ENCODE measurements around the gene OR6C65. TPM values are rescaled to one million over a fixed set of nuclear protein-coding genes. Genes with fewer than 3 reads are reported as not detected.

Gene OR6C65
- total RNA-seq, 1 donor from 2014 or later, result not detected

GRCh38 chr12:55443776-55444175 lies 43.4 kb downstream of the OR6C65 start, which contains the start of gene OR6C2:
Gene OR6C2, plus strand, starts transcription at chr12:55444076. Its CDS starts 8,138 bp downstream, at chr12:55452214.
- no peaks in the 10 kb centered on the region for H3K4me1 Mint-ChIP-seq (ENCODE audit: low read depth)
- DNase-seq (ENCODE audit: low spot score), result no peak
- H3K27me3 Mint-ChIP-seq (ENCODE audit: low read depth), result peaks cover 3% of the 10 kb centered on the region
- no peaks in the 10 kb centered on the region for H3K36me3 Mint-ChIP-seq (ENCODE audit: low read depth)
- no peak within 1 kb of the TSS for H3K27ac Mint-ChIP-seq (ENCODE audit: unreplicated experiment)
- H3K9me3 Mint-ChIP-seq (ENCODE audit: low read depth), result peaks cover 20% of the 10 kb centered on the region
- no peak within 1 kb of the TSS for H3K4me3 Mint-ChIP-seq (ENCODE audit: unreplicated experiment)
- TF ChIP-seq, protein P1, sequence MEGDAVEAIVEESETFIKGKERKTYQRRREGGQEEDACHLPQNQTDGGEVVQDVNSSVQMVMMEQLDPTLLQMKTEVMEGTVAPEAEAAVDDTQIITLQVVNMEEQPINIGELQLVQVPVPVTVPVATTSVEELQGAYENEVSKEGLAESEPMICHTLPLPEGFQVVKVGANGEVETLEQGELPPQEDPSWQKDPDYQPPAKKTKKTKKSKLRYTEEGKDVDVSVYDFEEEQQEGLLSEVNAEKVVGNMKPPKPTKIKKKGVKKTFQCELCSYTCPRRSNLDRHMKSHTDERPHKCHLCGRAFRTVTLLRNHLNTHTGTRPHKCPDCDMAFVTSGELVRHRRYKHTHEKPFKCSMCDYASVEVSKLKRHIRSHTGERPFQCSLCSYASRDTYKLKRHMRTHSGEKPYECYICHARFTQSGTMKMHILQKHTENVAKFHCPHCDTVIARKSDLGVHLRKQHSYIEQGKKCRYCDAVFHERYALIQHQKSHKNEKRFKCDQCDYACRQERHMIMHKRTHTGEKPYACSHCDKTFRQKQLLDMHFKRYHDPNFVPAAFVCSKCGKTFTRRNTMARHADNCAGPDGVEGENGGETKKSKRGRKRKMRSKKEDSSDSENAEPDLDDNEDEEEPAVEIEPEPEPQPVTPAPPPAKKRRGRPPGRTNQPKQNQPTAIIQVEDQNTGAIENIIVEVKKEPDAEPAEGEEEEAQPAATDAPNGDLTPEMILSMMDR (IDR thresholded peaks at IDR 0.05), result no peak

DNA sequence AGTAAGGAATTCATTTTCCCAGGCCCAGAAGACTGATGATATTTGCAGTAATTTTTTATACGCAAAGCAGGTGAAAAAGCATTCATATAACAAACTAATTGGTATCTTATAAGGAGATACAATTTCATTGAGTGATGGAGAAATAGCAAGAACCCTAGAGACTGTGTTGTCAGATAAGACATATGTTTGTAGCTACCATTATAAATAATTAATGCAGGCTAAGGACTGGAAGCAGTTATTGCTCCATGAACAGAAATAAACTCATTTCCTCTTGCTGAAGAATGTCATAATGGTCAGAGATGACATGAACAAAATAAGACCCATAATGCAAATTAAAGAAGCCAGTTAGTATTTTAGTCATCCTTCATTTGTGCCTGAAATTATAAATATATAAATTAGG lies 45.0 kb downstream of the OR6C65 start:
- DNase-seq (ENCODE audit: low spot score), result no peak
- Mint-ChIP-seq H3K4me3 (ENCODE audit: unreplicated experiment) (no peak overlapping the region), H3K27ac (ENCODE audit: unreplicated experiment) (no peak overlapping the region), H3K4me1 (ENCODE audit: low read depth) (no peaks in the 10 kb centered on the region), H3K27me3 (ENCODE audit: low read depth) (peaks cover 3% of the 10 kb centered on the region), H3K9me3 (ENCODE audit: low read depth) (peaks cover 13% of the 10 kb centered on the region), H3K36me3 (ENCODE audit: low read depth) (no peaks in the 10 kb centered on the region)
- TF ChIP-seq, protein P1 (IDR thresholded peaks at IDR 0.05), result no peak

DNA sequence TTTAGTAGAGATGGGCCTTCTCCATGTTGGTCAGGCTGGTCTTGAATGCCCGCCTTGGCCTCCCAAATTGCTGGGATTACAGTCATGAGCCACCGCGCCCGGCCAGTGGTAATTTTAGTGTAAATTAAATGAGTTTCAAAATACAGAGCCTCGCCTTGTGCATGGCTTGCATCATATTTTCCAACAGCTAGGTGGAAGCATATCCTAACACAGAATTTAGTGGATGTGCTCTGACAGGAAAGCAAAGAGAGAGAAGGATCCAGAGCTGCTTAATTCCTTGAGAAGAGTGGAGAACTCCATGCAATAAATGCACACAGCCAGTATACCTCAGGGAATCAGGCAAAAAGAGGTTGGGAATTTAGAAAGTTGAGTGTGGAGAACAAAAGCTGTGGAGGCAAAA lies 46.0 kb downstream of the OR6C65 start:
- Mint-ChIP-seq H3K36me3 (ENCODE audit: low read depth) (no peaks in the 10 kb centered on the region), H3K27me3 (ENCODE audit: low read depth) (peaks cover 3% of the 10 kb centered on the region), H3K4me3 (ENCODE audit: unreplicated experiment) (no peak overlapping the region), H3K9me3 (ENCODE audit: low read depth) (peaks cover 7% of the 10 kb centered on the region), H3K27ac (ENCODE audit: unreplicated experiment) (no peak overlapping the region), H3K4me1 (ENCODE audit: low read depth) (no peaks in the 10 kb centered on the region)
- TF ChIP-seq, protein P1 (IDR thresholded peaks at IDR 0.05), result no peak
- no peak for DNase-seq (ENCODE audit: low spot score)

DNA sequence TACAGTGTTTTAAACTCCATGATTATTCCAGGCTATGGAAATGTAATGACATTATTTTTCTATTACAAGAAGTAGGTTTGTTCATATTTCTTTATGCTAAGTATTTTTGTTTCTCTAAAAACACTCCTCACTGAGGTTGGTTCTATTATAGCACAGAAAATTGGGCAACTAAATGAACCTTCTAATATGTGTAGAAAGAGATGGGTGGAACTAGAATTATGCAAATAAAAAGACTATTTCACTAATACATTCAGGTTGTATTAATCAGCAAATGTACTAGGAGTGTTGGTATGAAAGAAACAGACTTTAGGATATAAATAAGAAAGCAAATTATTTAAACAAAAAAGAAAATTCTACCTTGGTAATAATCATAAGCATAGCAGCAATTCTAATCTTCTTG lies 48.5 kb downstream of the OR6C65 start:
- H3K9me3 Mint-ChIP-seq (ENCODE audit: low read depth), result no peaks in the 10 kb centered on the region
- TF ChIP-seq, protein P1 (IDR thresholded peaks at IDR 0.05), result no peak
- no peak overlapping the region for H3K27ac Mint-ChIP-seq (ENCODE audit: unreplicated experiment)
- no peaks in the 10 kb centered on the region for H3K36me3 Mint-ChIP-seq (ENCODE audit: low read depth)
- DNase-seq (ENCODE audit: low spot score), result no peak
- peaks cover 2% of the 10 kb centered on the region for H3K27me3 Mint-ChIP-seq (ENCODE audit: low read depth)
- H3K4me1 Mint-ChIP-seq (ENCODE audit: low read depth), result no peaks in the 10 kb centered on the region
- H3K4me3 Mint-ChIP-seq (ENCODE audit: unreplicated experiment), result no peak overlapping the region

Other genes with a start within 250 kb of the OR6C65 start
- not detected in 3 replicates for gene OR10A7, start 179.5 kb upstream of the OR6C65 start, total RNA-seq
- not detected in 3 replicates for gene OR6C74, start 155.9 kb upstream of the OR6C65 start, total RNA-seq
- not detected in 3 replicates for gene OR6C6, start 104.0 kb upstream of the OR6C65 start, total RNA-seq
- gene OR6C1, start 86.2 kb upstream of the OR6C65 start, total RNA-seq, result not detected in 3 replicates
- gene OR6C3, start 69.8 kb upstream of the OR6C65 start, total RNA-seq, result not detected in 3 replicates
- not detected in 3 replicates for gene OR6C75, start 37.6 kb upstream of the OR6C65 start, total RNA-seq
- gene OR6C76, start 25.7 kb downstream of the OR6C65 start, total RNA-seq, result not detected in 3 replicates
- not detected in 3 replicates for gene OR6C2, start 43.5 kb downstream of the OR6C65 start, total RNA-seq
- not detected in 3 replicates for gene OR6C70, start 69.6 kb downstream of the OR6C65 start, total RNA-seq
- gene OR6C68, start 91.8 kb downstream of the OR6C65 start, total RNA-seq, result not detected in 3 replicates
- gene OR6C4, start 149.1 kb downstream of the OR6C65 start, total RNA-seq, result not detected in 3 replicates
- not detected in 3 replicates for gene OR2AP1, start 171.9 kb downstream of the OR6C65 start, total RNA-seq
- gene OR10P1, start 236.4 kb downstream of the OR6C65 start, total RNA-seq, result not detected in 3 replicates